ENCODE data around the gene CTDSPL. TPM values are rescaled to one million over a fixed set of nuclear protein-coding genes. Genes with fewer than 3 reads are reported as not detected.
A peak's percentile ranks its signal among the peaks of the same experiment; 100 is the strongest.

CTDSPL gene
- total RNA-seq, 1 donor, result 33.6 TPM

DNA sequence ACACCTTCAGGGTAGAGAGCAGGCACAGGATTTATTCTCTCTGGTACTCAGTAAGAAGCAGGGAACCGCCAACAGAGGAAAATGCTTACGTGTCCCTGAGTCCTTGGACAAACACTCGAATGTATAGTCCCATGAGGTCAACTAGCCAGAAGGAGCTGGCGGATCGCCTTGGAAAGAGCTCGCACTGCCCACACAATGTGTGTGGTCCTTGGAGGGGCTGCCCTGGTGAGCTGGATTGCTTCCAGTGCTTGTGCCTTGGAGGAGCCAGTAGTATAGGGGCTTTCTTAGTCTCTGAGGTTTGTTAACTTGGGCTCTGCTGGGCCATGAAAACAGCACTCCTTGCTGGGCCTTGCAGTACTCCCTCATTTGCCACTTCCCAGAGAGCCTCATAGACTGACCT, 88.2 kb downstream of the CTDSPL start:
- TF ChIP-seq, protein P1, sequence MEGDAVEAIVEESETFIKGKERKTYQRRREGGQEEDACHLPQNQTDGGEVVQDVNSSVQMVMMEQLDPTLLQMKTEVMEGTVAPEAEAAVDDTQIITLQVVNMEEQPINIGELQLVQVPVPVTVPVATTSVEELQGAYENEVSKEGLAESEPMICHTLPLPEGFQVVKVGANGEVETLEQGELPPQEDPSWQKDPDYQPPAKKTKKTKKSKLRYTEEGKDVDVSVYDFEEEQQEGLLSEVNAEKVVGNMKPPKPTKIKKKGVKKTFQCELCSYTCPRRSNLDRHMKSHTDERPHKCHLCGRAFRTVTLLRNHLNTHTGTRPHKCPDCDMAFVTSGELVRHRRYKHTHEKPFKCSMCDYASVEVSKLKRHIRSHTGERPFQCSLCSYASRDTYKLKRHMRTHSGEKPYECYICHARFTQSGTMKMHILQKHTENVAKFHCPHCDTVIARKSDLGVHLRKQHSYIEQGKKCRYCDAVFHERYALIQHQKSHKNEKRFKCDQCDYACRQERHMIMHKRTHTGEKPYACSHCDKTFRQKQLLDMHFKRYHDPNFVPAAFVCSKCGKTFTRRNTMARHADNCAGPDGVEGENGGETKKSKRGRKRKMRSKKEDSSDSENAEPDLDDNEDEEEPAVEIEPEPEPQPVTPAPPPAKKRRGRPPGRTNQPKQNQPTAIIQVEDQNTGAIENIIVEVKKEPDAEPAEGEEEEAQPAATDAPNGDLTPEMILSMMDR (IDR thresholded peaks at IDR 0.05; ENCODE audit: insufficient read depth, low read length), result peak; percentile 10
- DNase-seq (ENCODE audit: low read depth), result peak; percentile 55
- no peak overlapping the region for H3K4me3 ChIP-seq (ENCODE audit: low read depth, low read length)

DNA sequence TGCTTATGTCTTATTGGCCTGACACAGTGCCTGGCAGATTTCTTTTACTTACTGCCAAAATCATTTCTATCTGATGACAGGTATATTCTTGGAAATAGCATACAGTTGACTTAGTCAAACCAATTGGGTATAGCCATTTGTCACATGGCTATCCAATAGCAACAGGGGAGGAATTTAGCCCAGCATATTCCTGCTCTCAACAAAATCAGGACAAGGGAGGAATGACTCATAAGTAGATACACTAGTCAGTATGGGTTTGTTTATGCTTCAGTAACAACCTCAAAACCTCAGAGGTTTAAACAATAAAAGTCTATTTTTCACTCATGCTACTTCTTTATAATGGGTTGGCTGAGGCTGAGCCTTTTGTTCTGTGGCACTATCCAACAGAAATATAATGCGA, 90.9 kb downstream of the CTDSPL start:
- TF ChIP-seq, protein P1 (IDR thresholded peaks at IDR 0.05; ENCODE audit: insufficient read depth, low read length), result no peak
- peak; percentile 52 for DNase-seq (ENCODE audit: low read depth)
- H3K4me3 ChIP-seq (ENCODE audit: low read depth, low read length), result no peak overlapping the region

DNA sequence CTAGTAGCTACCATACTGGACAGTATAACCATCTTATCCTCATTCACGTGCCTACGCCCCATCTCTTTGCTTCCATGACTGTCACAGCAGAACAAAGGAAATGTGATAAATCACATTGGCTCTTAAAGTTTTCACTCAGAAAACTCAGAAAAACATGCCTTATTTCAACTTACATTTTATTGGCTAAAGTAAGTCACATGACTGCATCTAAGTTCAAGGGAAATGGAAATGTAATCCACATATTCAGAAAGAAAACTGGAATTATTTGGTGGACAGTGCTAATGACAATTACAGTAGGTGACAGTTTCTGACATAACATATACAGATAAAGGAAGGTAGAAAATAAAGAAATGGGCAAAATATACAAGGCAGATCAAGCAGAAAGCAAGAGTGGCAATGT, 91.5 kb downstream of the CTDSPL start:
- no peak for DNase-seq (ENCODE audit: low read depth)
- TF ChIP-seq, protein P1 (IDR thresholded peaks at IDR 0.05; ENCODE audit: insufficient read depth, low read length), result no peak
- no peak overlapping the region for H3K4me3 ChIP-seq (ENCODE audit: low read depth, low read length)

DNA sequence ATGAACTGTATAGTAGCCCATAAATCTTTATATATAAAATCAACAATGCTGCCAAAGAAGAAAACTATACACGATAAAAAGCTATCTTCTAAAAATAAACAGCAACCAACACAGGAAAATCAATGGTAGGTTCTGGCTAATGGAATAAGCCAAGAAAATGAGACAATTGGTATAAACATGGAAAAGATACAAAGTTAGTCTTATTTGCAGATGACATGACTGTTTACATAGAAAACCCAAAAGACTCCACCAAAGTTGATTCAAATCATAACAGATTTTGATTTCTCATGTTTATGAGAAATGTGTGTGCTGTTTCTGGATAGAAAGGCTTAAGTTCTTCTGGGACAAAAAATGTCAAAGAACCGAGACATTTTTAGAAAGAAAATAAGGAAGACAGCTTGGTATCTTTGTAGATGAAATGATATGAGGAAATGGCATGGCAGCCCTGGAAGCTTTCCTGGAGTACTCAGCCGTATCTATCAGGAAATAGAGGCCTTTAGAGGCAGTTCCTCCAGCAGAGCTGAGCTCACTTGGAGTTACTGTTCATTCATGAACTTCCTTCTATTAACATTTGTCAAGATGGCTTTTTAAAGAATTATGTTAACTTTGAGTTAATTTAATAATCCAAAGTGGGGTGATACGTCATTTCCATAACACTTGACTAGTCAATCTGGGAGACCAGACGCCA, 92.2 kb downstream of the CTDSPL start:
- no peak for DNase-seq (ENCODE audit: low read depth)
- no peak overlapping the region for H3K4me3 ChIP-seq (ENCODE audit: low read depth, low read length)
- TF ChIP-seq, protein P1 (IDR thresholded peaks at IDR 0.05; ENCODE audit: insufficient read depth, low read length), result no peak

DNA sequence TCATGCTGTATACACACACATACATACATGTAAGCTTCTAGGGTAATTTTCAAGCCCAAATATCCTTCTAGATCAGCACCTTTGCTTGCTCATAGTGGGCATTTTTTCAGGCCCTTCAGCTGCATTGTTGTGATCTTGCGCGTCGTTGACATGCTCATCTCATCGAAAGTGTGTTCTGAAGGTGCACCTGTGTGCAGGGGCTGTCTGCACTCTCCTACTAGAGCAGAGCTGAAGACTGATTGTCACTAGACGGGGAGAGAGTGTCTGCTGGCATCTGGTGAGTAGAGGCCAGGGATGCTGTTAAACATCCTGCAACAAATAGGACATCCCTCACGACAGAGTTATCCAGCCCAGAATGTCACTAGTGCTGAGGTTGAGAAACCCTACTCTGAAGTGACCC, 93.2 kb downstream of the CTDSPL start:
- TF ChIP-seq, protein P1 (IDR thresholded peaks at IDR 0.05; ENCODE audit: insufficient read depth, low read length), result no peak
- no peak overlapping the region for H3K4me3 ChIP-seq (ENCODE audit: low read depth, low read length)
- no peak for DNase-seq (ENCODE audit: low read depth)

DNA sequence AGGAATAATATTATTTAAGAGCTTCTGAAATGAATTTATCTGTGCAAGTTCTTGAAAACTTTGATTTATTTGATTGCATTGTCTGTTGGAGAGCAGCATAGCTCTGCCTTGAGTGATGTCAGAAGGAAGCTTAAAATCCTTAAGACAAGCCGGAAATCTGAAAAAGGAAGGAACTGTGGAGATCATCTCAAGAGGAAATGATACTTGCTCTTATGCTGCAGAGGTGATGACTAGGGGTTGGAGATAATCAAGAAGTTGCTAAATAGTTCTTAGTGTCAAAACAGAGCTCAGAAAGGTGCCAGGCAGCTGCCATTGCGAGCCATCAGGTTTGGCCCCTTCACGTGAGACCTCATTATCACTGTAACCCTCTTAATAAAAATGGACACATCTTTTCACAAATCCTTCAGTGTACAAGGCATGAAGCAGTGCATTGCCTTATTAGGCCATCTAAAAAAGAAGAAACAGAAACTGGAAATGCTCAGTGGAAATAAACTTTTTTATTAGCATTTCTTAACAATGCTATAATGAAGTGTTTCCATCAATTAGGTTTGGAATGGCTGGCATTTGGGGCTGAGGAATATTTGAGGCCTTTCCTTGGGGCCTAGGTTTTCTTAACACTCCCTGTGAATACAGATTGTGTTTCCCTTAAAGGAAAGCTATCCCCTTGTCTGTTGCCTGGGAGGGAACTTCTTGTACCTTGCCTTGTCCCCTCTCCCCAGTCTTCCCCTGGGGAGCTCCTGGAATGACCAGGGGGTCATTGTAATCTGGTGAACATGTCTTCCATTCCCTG, 94.4 kb downstream of the CTDSPL start:
- no peak overlapping the region for H3K4me3 ChIP-seq (ENCODE audit: low read depth, low read length)
- TF ChIP-seq, protein P1 (IDR thresholded peaks at IDR 0.05; ENCODE audit: insufficient read depth, low read length), result no peak
- DNase-seq (ENCODE audit: low read depth), result no peak
